ENCODE data around the gene NOP16.
A peak's percentile ranks its signal among the peaks of the same experiment; 100 is the strongest.

The NOP16 gene

DNA sequence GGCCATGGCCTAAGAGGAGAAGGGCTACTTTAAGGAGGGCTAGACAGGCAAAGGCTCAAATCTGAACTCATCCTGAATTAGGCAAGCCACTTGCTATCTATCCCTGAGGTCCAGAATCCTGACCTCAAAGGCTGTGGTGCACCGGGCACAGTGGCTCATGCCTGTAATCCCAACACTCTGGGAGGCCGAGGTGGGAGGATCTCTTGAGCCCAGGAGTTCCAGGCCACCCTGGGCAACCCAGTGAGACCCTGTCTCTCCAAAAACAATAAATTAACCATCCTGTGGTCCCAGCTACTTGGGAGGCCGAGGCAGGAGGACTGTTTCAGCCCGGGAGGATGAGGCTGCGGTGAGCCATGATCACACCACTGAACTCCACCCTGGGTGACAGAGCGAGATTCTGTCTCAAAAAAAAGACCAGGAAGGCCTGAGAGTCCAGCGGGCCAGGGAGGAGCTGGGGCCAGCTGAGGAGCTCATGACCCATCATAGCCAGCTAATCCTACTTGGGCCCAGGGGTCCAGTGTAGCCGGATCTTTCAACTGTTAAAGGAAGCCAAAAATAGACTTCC, 4.0 kb downstream of the NOP16 start:
- no peak for DNase-seq

DNA sequence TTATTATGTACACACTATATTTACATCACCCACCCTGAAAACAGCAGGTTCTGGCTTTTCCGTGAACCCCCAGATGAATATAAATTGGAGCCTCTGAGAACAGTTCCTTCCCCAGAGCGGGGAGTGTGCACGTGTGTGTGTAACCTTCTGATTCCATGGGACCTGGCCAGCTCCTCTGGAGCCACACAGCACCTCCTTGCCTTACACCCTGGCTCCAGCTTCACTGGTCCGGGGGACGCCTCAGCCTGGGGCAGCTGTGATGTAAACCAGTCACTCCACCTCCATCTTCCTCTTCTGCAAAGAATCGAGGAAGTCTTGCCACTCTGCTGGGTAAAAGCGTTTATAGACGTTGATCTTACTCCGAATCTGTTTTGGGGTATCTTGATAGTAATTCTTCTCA, 4.4 kb downstream of the NOP16 start:
- DNase-seq, result no peak

DNA sequence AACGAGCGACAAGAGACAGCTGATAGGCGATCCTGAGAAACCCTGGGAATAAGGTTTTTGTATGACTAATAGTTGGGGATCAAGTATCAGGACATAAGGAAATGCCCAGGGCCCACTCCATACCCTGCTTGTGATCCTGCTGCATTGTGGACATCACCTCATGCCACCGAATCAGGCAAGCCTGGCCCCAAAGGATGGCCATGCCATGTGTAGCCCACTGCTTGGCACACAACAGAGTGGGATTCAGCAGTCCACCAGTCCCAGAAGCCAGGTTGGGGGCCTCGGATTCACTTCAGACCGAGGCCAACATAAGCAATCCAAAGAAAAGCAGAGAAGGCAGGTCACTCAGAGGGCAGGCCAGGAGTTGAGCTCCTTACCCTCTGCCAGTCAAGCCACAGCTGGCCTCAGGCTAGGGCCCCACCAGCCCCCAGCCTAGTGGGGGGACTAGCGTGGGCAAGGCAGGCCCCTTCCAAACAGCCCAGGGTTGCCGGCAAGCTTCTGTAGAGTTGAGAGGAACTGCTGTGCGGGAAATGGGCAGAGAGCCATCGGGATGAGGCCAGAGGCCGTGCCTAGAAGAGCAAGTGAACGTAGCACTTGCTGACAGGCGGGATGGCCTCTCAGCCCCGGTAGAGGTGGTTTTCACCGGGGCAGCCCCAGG, 5.0 kb downstream of the NOP16 start:
- no peak for DNase-seq

DNA sequence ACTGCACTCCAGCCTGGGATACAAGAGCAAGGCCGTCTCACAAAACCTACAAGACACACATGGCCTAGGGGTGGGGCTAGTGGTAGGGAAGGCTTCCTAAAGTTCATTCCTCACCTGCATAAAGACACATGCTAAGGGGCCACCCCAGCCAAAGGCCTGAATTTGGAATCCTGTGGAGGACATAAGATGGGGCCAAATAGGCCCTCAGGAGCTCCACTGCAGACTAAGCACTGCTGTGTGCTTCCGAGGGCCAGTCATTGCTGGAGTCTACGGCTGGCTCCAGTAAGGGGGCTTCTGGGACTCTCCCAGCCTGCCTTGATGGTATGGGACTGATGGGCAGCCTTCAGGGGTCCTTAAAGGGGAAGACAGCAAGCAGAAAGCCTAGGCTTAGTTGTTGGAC, 5.7 kb downstream of the NOP16 start:
- no peak for DNase-seq

DNA sequence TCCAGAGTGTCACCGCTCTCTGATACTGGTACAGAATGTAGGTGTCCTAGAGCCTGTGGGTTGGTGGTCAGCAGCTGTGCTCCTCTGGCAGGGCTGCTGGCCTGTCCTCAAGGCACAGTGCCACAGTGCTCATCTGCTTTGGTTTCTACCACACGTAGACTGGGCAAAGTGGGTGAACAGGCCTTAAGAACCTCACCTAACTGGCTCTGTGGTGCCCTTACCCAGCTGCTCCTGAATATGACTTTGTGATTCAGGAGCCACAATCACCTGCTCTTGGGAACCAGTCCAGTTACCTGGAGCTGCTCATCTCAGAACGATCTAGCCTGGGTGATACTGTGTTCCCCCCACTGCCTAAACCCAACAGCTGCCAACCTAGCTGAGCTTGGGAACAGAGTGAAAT, 6.4 kb downstream of the NOP16 start:
- no peak for DNase-seq

DNA sequence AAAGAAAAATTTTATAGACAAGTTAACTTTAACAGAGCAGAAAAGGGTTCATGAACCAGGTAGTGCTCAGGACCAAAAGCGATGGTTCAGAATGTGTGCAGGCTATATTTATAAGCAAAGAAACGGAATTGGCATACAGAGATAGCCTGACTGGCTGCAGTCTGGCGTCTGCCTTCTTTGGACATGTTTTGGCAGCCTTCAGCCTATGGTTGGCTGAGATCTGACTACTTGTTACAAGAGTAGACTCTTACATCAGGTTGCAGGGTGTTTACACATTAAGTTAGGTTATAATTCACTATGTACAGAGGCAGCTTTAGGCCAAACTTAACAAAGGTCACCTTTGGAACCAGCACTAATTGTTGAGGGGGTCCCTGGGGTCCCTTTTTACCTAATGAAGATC, 7.0 kb downstream of the NOP16 start:
- no peak for DNase-seq

DNA sequence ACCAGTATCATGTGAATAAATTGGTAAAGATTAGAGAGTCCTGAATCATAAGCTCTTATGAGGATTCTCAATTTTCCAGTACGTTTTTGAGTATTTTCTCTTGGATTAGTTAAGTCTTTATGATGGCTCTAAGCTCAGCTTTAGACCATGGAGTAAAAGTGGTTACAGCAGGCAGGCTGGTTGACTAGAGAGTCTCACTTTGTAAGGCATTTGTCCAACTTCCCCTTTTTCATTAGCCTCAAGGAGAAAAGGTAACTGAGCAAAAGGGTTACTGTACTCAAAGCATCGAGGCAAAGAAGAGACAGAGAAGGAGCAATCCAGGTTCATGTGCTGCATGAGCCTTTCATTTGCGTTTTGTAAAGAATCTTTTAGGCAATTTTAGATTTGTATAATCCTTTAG, 8.5 kb downstream of the NOP16 start:
- no peak for DNase-seq

DNA sequence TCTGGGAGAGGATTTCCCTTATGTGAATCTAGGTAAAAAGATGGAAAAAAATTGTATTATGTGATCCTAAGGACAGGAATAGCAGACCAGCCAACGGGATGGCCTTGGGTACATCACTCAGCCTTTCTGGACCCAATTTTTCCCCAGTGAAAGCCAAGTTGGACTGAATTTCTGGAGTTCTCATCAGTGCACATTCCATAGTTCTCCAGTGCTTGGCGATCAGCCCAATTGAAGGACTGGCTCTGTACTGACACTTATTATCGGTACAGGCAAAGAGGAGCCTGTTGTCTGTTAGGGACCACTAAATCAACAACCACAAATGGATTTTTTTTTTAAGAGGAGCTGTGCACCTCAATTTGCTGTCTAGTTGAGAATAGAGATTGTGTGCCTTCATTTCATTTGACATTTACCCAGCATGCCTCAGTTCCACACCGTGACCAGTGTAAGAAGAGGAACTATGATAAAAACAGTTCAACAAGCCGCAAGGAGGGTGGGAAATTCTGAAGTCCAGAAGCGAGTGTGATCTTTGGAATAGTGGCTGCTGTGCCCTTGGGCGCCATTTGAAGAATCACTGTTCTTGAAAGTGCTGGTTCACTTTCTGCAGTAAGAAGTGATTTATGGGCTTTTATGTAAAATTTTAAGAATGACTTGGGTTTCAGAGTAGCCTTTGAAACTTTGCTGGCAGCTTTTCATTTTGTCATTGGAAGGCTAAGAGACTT, 15.1 kb downstream of the NOP16 start:
- DNase-seq, result no peak

DNA sequence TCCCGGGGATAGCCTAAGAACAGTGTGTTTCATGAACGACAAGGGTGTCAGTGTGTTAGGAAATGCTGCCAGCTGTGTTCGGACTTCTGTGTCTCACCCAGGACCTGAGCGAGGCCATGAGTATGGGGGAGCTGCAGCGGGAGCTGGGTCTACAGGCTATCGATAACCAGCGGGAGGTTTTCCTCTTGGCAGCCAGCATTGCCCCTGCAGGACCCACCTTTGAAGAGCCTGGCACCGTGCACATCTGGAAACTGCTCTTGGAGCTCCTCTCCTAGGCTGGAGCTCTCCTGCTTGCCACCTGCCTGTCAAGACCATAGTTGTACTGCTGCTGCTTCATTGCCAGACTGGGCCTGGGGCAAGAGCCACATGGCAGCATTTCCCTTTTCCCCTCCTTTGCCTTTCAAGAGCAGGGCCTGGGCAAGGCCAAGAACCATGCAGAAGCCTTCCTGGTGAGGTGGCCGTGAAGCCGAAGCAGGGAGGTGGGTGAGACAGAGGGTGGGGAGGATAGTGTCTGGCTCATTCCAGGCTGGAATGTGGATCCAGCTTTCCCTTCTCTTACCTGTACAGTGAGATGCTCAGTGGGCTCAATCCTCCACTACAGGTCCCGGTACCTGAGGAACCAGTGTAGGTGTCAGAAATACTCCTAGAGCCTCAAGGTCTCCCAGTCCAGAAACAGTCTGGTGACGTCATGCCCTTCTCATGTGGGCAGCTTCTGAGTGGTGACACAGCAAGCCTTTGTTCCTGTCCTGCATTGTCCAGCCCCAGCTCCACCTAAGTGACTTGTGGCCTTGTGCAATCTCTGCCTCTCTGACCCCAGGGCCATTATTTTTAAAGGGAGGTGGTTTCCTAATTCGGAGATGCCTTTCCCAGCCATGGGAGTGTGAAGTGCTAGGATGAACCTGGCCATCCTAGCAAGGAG, 16.5 kb downstream of the NOP16 start:
- DNase-seq, result no peak

DNA sequence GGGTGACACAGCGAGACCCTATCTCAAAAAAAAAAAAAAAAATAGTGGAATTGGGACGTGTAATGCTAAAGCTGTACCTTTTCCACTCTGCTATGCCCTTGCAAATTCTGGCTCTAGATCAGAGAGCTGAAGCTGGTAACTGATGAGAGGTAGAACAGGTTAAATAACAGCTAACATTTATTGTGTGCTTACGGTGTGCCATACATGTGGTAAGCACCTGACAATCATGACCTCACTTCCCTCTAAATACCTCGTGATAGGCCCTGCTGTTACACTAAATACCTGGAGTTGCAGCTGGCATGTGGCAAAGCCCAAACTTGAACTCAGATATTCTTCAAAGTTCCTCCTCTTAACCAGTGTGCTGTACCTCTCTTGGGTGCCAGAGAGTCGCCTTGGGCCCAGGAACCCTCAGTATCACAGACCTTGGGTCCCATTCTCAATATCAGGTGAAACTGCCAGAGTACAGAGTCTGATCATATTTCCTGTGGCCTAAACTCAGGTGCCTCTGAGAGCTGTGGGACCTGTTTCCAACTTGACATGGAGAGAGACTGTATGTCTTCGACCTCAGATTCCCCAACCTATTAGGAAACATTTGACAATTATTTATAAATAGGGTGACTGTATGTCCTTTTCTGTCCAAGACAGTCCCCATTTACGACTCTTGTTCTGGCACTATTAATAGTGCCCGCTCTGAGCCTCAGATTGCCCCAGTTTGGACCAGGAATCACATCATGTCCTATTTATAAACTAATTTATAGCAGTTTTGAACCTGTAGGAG, 18.3 kb downstream of the NOP16 start:
- DNase-seq, result no peak

DNA sequence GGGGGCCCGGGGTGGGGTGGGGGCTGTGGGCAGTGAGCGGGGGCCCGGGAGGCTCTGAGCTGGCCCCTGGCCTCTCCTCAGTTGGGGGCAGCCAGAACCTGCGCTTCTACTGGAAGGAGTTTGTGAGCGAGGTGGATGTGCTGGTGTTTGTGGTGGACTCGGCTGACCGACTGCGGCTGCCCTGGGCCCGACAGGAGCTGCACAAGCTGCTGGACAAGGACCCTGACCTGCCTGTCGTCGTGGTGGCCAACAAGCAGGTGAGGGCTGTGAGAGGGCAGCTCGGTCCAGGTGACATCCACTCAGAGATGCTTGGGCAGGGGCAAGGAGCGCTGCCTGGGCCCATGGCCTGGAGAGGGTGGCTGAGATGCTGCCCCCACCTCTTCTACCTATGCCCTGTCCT, 19.7 kb downstream of the NOP16 start:
- DNase-seq, result no peak

DNA sequence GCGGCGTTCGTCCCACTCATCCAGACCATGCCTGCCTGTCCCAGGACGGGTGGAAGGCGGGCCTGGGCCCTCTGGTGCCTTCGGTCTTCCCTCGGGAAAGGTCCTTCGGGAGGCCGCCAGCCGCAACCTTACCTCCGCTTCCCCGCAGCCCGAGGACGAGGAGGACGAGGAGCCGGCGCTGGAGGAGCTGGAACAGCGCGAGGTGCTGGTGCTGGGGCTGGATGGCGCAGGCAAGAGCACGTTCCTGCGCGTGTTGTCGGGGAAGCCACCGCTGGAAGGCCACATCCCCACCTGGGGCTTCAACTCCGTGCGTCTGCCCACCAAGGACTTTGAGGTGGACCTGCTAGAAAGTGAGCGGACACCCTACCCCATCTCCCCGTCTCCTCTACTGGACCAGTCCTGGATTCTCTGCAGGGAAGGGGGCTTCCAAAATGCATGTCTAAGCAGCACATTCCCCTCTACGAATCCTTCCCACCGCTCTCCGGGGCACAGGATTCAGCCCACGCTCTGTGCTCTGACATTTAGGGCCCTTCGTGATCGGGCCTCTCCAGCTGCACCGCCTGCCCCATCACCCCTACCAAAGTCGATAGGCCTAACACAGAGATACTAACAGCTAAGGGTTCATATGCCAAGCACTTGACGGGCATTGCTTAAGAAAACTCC, 22.0 kb downstream of the NOP16 start:
- DNase-seq, result no peak

DNA sequence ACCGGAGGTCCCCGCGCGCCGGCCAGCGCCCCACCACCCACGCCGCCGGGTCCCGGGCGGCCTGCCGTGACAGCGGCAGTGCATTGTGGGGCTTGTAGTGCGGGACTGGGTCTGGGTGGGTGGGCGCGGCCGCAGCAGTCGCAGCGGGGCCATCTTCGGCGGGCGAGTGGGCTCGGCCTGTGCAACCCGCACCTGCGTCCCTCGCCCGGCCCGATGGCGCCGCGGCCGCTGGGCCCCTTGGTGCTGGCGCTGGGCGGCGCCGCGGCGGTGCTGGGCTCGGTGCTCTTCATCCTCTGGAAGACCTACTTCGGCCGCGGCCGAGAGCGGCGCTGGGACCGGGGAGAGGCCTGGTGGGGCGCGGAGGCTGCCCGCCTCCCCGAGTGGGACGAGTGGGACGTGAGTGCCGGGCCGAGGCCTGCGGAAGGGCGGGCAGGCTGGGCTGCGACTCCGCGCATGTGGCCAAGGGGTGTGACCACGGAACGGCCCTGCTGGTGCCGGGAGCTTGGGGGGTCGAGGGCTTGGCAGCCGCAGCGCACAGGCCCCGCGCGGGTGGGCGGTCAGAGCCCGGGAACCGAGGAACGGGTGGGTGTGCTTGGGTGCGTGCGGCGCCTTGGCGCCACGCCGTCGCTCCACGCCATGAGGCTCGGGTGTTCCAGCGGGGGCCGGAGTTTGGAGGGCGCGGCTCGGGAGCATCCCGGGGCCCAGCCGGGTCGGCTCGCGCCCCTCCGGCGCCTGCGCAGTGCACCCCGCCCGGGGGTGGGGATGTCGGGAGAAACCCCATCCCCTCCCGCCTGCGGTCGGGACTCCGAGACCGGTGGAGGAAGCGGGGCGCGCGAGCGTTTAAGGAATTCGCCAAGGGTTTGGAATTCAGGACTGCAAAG, 22.8 kb downstream of the NOP16 start, which contains the start of gene ARL10:
TSS of gene ARL10 (plus strand) at position 137 of the 881 bp plus-strand sequence. CDS start at position 214, 77 bp downstream.
- peak in 1 of 2 donors; percentile 30 for DNase-seq

DNA sequence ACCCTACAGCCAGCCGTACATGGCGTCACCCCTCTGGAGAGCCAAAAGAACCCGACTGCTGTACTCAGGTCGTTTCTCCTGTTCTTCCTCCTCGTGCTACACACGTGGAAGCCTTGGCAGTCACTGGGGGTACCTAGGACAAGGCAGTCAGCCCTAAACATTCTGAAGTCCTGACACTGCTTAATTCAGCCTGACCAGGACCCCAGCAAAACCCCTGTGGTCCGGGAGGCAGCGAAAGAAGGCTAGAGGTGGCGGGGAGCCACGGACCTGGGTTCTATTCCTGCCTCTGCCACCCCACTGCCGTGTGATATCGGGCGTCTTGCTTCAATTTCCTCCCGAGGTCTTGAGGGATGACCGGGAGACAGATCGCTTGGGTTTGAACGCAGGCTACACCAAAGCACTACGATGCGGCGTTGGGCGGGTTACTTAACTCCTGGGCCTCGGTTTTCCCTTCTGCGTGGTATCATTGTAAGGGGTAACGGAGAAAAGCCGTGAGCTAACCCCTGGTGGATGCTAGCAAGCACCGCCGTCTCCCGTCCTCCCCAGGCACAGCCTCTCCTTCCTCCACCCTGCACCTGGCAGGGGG, 23.5 kb downstream of the NOP16 start:
- DNase-seq, result no peak

DNA sequence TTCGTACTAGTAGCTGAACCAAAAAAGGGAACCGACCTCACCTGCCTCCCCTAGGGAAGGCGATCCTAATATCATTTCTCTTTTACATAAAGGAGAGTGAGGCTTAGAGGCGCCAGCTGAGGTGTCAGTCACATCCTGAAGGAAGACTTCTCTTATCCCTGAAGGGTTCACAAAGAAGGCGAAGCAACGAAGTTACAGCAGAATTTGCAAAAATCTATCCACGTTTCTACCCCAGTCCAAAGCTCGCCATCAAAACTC, 26.2 kb downstream of the NOP16 start:
- DNase-seq, result no peak

DNA sequence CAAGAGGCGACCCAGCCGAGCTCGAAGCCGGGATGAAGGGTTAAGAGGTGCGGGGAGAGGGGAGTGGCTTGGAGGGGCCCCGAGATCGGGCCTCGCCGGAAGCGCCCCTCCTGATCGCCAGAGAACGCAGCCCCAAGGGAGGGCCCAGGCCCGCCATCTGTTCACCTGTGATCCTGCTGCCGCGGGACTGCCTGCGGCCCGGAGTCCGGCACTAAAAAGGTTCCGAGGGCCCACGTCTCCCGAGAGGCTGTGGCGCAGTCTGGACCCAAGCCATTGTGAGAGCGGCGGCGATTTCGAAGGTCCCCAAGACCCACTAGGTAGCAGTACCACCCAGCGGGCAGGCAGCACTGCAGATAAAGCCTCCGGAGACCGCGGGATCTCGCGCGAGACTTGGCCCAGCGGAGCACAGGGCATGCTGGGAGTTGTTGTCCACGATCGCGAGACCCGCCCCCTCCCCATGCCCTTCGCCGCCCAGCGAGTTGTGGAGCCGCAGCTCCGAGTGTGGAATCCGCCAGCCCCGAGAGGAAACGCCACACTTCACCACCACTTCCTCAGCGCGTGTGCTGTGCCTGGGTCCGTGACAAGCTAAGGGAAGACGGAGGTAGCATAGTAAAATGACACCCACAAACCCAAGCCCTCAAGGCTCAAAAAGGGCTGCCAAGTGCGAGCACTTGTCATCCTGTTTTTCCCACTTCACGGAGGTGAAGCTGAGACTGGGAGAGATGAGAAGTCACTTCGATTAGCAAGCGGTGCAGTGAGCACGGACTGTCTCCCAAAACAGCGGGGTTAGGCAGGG, 26.8 kb downstream of the NOP16 start, which contains the start of gene KIAA1191:
TSS of gene KIAA1191 (minus strand) at position 328 of the 796 bp plus-strand sequence. CDS start 2,256 bp downstream, outside the sequence.
- DNase-seq, result peak; percentile 70 to 95

DNA sequence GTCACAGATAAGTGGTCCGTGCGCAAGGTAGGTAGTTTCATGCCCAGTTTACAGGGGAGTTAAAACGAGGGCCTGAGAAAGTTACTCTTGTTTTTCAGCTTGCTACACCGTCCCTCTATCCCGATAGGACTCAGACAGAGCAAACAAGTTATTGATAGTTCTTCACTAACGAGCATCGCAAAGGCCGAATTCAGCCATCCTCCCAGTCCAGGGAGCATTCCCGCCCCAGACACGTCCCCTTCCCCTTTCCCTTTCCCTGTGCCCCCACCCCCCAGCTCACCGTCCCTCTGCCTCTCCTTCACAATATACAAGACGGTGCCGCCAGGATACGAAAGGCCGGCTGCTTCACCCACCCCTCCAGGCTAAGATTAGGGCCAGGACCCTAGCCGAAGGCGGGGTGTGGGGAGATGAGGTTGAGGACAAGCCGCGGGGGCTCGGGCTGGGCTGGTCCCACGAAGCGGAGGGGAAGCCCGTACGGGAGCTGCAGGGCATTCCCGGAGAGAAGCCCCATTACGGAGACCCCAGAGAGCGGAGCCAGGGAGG, 27.4 kb downstream of the NOP16 start:
- DNase-seq, result peak in 1 of 2 donors; percentile 53

DNA sequence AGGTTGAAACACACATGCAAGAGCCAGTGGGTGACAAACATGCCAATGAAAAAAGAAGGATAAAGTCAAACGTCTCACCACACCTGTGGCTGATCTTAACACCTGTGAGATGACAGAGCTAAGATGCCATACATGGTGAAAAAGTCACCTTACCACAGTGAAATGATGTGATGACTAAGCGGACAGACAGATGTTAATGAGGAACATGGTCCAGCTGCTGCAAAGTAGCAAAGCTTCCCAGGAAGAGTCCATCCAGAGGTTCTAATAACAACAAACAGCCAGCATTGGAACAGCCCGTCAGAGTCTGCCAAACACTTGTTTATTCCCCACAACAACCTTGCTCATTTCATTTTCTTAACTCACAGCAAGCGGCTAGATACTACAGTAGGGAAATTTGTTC, 28.7 kb downstream of the NOP16 start:
- no peak for DNase-seq

DNA sequence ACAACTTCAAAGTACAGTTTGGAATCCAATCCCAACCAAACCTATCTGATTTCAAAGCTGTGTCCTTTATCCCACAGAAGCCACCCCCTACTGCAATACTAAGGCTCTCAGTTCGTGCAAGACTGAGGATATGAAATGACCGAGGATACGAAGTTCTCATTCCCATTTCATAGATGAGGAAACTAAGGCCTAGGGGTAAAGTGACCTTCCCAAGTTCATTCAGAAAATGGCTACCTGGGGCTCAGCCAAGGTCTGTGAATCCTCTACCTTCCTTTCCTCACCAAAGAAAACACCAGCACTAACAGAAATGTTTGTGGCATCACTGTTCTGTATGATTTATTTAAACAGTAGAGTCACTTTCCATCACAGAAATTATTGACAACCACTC, 32.2 kb downstream of the NOP16 start:
- no peak for DNase-seq

All from bone marrow (tissue), 2 donors.